Ectodermal cell (in vitro differentiated cells): ENCODE results near the gene DBNDD2.

ENCODE experiments used
- H3K27ac ChIP-seq: 2 replicates; pipeline ENCODE4 v1.7.0; 2013; ENCODE audit warnings: mild to moderate bottlenecking, low read depth, low read length; ENCODE audit not compliant: insufficient read depth, poor library complexity, severe bottlenecking
- H3K27me3 ChIP-seq: 2 replicates; pipeline ENCODE4 v1.7.0; 2013; ENCODE audit warnings: mild to moderate bottlenecking, low read length; ENCODE audit not compliant: insufficient read depth, control insufficient read depth, poor library complexity, severe bottlenecking
- H3K36me3 ChIP-seq: one replicate; pipeline ENCODE4 v1.7.0; 2013; ENCODE audit warnings: low read length; ENCODE audit not compliant: control insufficient read depth, insufficient read depth
- H3K4me1 ChIP-seq: one replicate; pipeline ENCODE4 v1.7.0; 2013; ENCODE audit warnings: low read length; ENCODE audit not compliant: control insufficient read depth, insufficient read depth
- H3K4me3 ChIP-seq: 2 replicates; pipeline ENCODE4 v1.7.0; 2013; ENCODE audit warnings: low read depth, low read length, control low read depth; ENCODE audit not compliant: insufficient read depth
- H3K9me3 ChIP-seq: 2 replicates; pipeline ENCODE4 v1.7.0; 2013; ENCODE audit warnings: mild to moderate bottlenecking, low read length, moderate library complexity; ENCODE audit not compliant: control insufficient read depth
- WGBS, 2 experiments: methylation state at CpG; one replicate each; pipeline ENCODE4 v1.1.7; 2013; ENCODE audit warnings: missing lambda C conversion rate in 2 of 2; 5-methylcytosine and 5-hydroxymethylcytosine counted together

The DBNDD2 gene

DNA sequence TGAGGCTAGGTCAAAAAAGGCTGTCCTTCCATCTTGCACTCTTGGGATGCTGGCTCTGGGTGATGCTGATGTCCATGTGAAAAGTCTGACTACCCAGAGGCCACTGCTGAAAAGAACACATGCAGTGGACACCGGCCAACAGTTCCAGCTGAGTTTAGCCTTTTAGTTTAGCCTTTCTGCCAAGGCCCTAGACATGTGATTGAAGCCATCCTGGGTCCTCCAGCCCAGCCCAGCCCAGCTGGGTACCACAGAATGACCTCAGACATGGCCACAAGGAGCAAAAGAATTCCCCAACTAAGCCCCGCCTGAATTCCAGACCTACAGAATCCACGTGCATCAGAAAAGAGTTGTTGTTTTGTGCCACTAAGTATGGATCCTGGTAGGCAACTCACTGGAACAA is 25.2 kb downstream of the DBNDD2 start:
- Histone ChIP-seq H3K36me3 (no peaks in the 10 kb centered on the region), H3K4me1 (no peaks in the 10 kb centered on the region), H3K4me3 (no peak overlapping the region), H3K27me3 (peaks cover 8% of the 10 kb centered on the region), H3K9me3 (no peaks in the 10 kb centered on the region), H3K27ac (no peak overlapping the region)
- WGBS, 2 experiments = 66 to 85% methylated on average over 3 of the region's 3 CpGs

DNA sequence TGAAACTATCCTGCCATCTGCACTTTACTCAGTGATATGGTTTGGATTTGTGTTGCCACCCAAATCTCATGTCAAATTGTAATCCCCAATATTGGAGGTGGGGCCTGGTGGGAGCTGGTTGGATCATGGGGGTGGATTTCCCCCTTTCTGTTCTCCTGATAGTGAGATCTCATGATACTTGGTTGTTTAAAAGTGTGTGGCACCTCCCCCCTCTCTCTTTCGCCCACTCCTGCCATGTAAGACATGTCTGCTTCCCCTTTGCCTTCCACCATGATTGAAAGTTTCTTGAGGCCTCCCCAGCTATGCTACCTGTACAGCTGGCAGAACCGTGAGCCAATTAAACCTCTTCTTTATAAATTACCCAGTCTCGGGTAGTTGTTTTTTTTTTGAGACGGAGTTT is 25.9 kb downstream of the DBNDD2 start:
- no peaks in the 10 kb centered on the region for H3K4me1 ChIP-seq
- no peaks in the 10 kb centered on the region for H3K9me3 ChIP-seq
- peaks cover 8% of the 10 kb centered on the region for H3K27me3 ChIP-seq
- H3K4me3 ChIP-seq = no peak overlapping the region
- no peaks in the 10 kb centered on the region for H3K36me3 ChIP-seq
- WGBS, 2 experiments = 91 to 95% methylated on average over 4 of the region's 4 CpGs
- no peak overlapping the region for H3K27ac ChIP-seq

DNA sequence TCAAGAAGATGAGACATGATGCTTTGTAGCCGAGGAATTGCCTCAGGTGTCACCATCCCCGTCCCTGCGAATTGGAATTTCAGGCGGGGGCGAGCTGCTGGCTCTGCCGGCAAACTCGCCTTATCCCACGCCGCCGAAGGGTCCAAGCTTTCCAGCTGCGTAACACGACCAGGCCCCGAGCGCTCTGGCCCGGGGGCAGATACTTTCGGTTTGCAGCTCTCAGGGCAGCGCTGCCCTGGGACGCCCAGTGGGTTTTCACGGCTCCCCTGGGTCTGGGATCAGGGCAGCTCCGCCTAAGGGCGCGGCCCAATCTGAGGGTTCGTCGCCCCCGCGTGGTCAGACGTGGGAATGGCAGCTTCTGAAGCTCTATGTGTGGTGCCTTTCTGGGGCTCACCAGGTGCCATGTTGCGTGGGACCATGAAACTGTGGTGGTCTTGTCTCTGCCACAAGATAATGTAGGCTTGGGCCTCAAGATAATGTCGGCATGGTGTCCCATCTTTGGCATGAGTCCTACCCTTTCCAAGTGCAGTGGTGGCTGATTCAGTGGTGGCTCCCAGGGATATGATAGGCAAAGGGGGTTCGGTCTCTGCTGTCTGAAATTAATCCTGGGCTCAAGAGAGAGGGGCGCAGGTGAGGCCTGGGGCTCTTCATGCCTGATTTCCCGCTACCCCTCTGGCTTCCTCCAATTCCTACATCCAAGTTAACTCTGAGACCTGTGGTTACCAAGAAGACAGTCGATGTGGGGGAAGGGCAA is 28.8 kb downstream of the DBNDD2 start:
- Histone ChIP-seq H3K4me3 (peak overlapping the region; percentile 48), H3K27ac (no peak overlapping the region)
- WGBS, 2 experiments = 12 to 13% methylated on average over 31 to 32 of the region's 33 CpGs

DNA sequence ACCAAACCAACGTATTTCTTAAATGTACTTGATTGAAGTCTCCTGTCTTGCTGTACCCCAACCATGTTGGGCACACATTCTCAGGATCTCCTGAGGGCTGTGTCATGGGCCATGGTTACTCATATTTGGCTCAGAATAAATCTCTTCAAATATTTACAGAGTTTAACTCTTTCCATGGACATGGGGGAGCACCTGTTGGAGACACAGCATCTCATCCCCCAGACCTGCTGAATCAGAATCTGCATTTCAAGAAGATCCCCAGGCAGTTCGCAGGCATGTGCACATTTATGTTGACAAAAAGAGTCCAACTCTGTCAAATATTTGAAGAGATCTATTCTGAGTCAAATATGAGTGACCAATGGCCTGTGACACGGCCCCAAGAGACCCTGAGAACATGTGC is 32.3 kb downstream of the DBNDD2 start:
- H3K4me1 ChIP-seq = peaks cover 4% of the 10 kb centered on the region
- H3K36me3 ChIP-seq = no peaks in the 10 kb centered on the region
- H3K9me3 ChIP-seq = no peaks in the 10 kb centered on the region
- no peak overlapping the region for H3K4me3 ChIP-seq
- no peak overlapping the region for H3K27ac ChIP-seq
- 91 to 96% methylated on average over 3 of the region's 3 CpGs for WGBS, 2 experiments
- peaks cover 8% of the 10 kb centered on the region for H3K27me3 ChIP-seq

More for the DNA sequence above, 28.8 kb downstream of the DBNDD2 start:
- Histone ChIP-seq H3K27me3 (peaks cover 8% of the 10 kb centered on the region), H3K36me3 (no peaks in the 10 kb centered on the region), H3K9me3 (no peaks in the 10 kb centered on the region), H3K4me1 (peaks cover 4% of the 10 kb centered on the region)

DNA sequence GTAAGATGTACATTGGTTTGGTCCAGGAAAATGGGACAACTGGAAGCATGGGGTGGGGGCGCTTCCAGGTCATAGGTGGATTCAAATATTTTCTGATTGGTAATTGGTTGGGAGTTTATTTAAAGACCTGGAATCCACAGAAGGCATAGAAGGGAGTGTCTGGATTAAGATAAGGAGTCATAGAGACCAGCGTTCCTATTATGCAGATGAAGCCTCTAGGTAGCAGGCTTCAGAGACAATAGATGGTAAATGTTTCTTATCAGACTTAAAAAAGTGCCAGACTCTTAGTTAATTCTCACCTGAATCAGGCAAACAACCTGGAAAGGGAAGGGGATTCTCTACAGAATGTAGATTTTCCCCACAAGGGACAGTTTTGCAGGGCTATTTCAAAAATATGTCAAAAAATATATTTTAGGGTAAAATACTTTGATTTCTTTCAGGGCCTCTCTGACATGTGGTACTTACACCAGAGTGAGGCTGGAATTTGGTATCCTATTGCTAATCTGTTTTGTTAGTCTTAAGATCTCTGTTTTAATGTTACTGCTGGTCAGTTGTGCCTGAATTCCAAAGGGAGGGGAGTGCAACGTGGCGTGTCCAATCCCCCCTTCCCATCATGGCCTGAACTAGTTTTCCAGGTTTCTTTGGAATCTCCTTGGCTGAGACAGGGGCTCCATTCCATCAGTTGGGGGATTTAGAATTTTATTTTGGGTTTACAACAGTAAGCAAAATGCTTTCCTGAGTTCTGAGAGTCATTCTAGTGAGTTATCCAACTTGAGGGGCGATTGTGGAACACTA is 33.0 kb downstream of the DBNDD2 start:
- no peaks in the 10 kb centered on the region for H3K9me3 ChIP-seq
- no peak overlapping the region for H3K4me3 ChIP-seq
- no peaks in the 10 kb centered on the region for H3K36me3 ChIP-seq
- H3K27ac ChIP-seq = no peak overlapping the region
- peaks cover 4% of the 10 kb centered on the region for H3K4me1 ChIP-seq
- 75 to 81% methylated on average over 5 of the region's 5 CpGs for WGBS, 2 experiments
- peaks cover 6% of the 10 kb centered on the region for H3K27me3 ChIP-seq

DNA sequence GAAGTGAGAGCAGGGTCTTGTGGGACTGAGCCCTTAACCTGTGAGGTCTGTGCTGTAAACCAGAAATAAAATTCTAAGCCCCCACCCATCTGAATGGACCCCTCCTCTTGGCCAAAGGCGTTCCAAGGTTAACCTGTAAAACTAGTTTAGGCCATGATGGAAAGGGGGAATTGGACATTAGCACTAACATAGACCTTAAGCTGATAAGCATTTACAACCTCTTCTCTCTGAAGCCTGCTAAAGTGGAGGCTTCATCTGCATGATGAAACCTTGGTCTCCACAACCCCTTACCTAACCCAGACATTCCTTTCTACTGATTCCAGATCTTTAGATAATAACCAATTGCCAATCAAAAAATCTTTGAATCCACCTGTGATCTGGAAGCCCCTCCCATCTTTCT is 33.7 kb downstream of the DBNDD2 start:
- Histone ChIP-seq H3K27ac (no peak overlapping the region), H3K27me3 (no peaks in the 10 kb centered on the region), H3K4me1 (peaks cover 4% of the 10 kb centered on the region), H3K4me3 (no peak overlapping the region), H3K36me3 (no peaks in the 10 kb centered on the region), H3K9me3 (no peaks in the 10 kb centered on the region)
- 75 to 92% methylated on average over 1 of the region's 1 CpG for WGBS, 2 experiments

DNA sequence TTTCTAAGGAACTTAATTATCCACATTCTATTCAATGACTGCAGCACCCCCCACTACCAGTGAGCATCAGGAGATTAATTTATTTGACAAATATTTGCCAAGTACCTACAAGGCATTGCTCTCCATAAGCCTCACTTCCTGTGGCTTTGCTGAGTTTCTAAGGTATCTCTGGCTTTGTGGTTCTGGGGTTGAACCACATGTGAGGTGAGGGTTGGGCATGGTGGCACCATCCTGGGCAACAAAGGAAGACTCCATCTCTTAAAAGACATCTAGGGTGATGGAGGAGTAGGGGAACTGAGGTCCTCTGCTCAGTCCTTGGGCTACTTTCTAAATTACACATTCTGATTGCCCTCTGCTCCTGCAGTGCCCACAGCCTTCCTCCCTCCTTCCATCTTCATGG is 36.0 kb downstream of the DBNDD2 start:
- Histone ChIP-seq H3K36me3 (no peaks in the 10 kb centered on the region), H3K4me1 (peaks cover 4% of the 10 kb centered on the region), H3K27ac (no peak overlapping the region), H3K27me3 (no peaks in the 10 kb centered on the region), H3K9me3 (no peaks in the 10 kb centered on the region), H3K4me3 (no peak overlapping the region)

DNA sequence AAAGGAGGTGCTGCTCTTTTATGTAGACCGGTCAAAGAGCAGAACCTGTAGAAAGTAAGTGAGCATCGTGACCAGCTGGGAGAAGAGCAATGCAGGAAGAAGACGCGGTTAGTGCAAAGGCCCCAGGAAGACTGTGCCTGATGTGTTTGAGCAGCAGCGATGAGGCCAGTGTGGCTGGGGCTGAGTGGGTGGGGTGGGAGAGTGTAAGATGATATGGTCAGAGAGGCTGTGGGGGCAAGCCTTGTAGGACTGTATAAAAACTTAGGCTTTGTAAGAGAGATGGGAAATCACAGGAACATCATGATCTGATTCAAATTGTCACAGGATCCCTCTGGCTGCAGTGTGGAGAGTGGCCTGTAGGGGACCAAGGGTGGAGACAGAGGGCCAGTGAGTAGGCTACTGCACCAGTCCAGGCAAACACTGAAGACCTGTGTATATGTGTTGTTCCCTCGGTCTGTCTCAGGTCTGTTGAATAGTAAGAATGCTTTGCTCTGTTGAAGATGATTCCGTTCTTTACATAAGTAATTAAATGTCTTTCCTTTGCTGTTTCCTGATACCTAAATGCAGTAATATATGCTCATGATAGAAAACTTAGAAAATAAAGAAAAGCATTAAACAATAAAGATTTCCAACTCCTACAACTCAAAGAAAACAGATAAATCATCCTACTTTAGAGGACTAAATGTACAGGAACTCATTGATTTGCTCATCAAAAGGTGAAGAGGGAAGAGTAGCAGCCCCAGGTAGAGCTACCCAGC is 37.9 kb downstream of the DBNDD2 start:
- Histone ChIP-seq H3K4me3 (no peak overlapping the region), H3K9me3 (no peaks in the 10 kb centered on the region), H3K27ac (no peak overlapping the region), H3K4me1 (peaks cover 2% of the 10 kb centered on the region), H3K27me3 (no peaks in the 10 kb centered on the region), H3K36me3 (no peaks in the 10 kb centered on the region)
- 66 to 71% methylated on average over 6 to 7 of the region's 7 CpGs for WGBS, 2 experiments

DNA sequence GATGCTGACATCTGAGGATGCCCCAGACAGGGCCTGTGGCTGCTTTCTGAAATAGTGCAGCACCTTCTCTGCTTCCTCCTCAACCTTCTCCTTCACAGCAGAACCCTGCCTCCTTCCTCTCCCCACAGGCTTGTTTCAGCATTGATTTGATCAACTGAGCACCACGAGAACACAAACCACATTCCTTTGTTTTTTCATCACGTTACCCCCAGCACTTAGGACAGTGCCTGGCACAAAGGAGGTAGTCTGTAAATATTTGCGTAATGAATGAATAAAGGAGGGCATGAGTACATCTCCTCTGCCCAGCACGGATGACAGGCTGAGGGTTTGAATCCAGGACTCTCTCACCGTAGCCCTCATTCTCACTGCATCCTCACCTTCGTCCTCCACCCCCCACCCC is 40.2 kb downstream of the DBNDD2 start:
- Histone ChIP-seq H3K4me1 (no peaks in the 10 kb centered on the region), H3K27ac (no peak overlapping the region), H3K9me3 (no peaks in the 10 kb centered on the region), H3K4me3 (no peak overlapping the region), H3K27me3 (no peaks in the 10 kb centered on the region), H3K36me3 (no peaks in the 10 kb centered on the region)
- WGBS, 2 experiments = 74 to 78% methylated on average over 4 to 6 of the region's 6 CpGs

DNA sequence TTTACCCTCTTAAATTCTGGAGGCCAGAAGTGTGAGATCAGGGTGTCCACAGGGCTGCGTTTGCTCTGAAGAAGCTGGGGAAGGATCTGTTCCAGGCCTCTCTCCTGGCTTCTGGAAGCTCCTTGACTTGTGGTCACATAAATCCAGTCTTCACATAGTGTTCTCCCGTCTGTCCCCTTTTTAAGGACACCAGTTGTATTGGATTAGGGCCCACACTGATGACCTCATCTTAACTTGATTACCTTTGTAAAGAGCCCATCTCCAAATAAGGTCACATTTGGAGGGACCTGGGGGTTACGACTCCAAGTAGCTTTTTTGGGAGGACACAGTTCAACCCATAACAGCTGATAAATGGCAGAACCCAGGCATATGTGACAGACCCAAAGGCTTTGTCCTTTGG is 41.4 kb downstream of the DBNDD2 start:
- WGBS, 2 experiments = 92% methylated on average over 3 of the region's 3 CpGs

More for the DNA sequence above, 41.4 kb downstream of the DBNDD2 start:
- H3K4me1 ChIP-seq = no peaks in the 10 kb centered on the region
- no peaks in the 10 kb centered on the region for H3K36me3 ChIP-seq
- no peak overlapping the region for H3K4me3 ChIP-seq
- H3K27ac ChIP-seq = no peak overlapping the region
- H3K9me3 ChIP-seq = no peaks in the 10 kb centered on the region
- H3K27me3 ChIP-seq = no peaks in the 10 kb centered on the region
